Fibroblast of villous mesenchyme (primary cell): ENCODE measurements around the gene SPATC1L. TPM values are rescaled to one million over a fixed set of nuclear protein-coding genes. Genes with fewer than 3 reads are reported as not detected.
"Not testable (repeated sequence)": the region's sequence is repeated elsewhere in the genome, so short reads cannot be mapped to it uniquely, and the experiment has no call there.

ENCODE experiments used
- DNase-seq: peaks from one replicate; pipeline ENCODE4 v3.0.0-alpha.2; 2010; ENCODE audit warnings: low read depth
- H3K4me3 ChIP-seq: 2 replicates; pipeline ENCODE4 v1.5.1; 2011; ENCODE audit warnings: low read depth, mild to moderate bottlenecking, low read length
- CTCF ChIP-seq: IDR thresholded peaks from 2 replicates; pipeline ENCODE4 v1.5.1; 2012; ENCODE audit warnings: low read depth, mild to moderate bottlenecking, low read length; ENCODE audit not compliant: insufficient read depth
- total RNA-seq: library from RNA; depleted of rRNA; stranded (reverse); fragments of >200 nt; gene quantifications from 2 replicates; pipeline ENCODE4 v1.2.3, GENCODE V29; 2012

Gene SPATC1L
- total RNA-seq, 1 donor, result 9.5 TPM

GRCh38 chr21:46205766-46206162, 21.5 kb upstream of the SPATC1L start:
- no peak for TF ChIP-seq CTCF
- DNase-seq, result no peak
- H3K4me3 ChIP-seq, result no peak overlapping the region

GRCh38 chr21:46205166-46205565, 20.9 kb upstream of the SPATC1L start:
- no peak overlapping the region for H3K4me3 ChIP-seq
- TF ChIP-seq CTCF, result no peak
- no peak for DNase-seq

- DNase-seq, result no peak
These were observed 18.9 kb upstream of the SPATC1L start for GRCh38 chr21:46203203-46203600.

GRCh38 chr21:46202592-46203202, 18.4 kb upstream of the SPATC1L start:
- no peak for DNase-seq
- no peak for TF ChIP-seq CTCF
- no peak overlapping the region for H3K4me3 ChIP-seq

More at GRCh38 chr21:46203203-46203600, 18.9 kb upstream of the SPATC1L start:
- no peak overlapping the region for H3K4me3 ChIP-seq
- no peak for TF ChIP-seq CTCF

- not testable (repeated sequence) for H3K4me3 ChIP-seq, DNase-seq
These were observed 16.9 kb upstream of the SPATC1L start for GRCh38 chr21:46200877-46201803.

GRCh38 chr21:46199436-46200373, 15.4 kb upstream of the SPATC1L start:
- H3K4me3 ChIP-seq, result no peak overlapping the region
- DNase-seq, result peak; percentile 31
- no peak for TF ChIP-seq CTCF
